Bronchial epithelial cell (primary cell): ENCODE measurements around the gene LILRA5. TPM values are rescaled to one million over a fixed set of nuclear protein-coding genes. Genes with fewer than 3 reads are reported as not detected.
"Not testable (repeated sequence)": the region's sequence is repeated elsewhere in the genome, so short reads cannot be mapped to it uniquely, and the experiment has no call there.

Experiments used
- DNase-seq: peaks from one replicate; pipeline ENCODE4 v3.0.0-alpha.2; 2010; ENCODE audit warnings: low read depth
- FAIRE-seq: peaks from 2 replicates; lab custom pipeline; 2011; peaks lifted over from hg19 to GRCh38; lab: Jason Lieb, UNC
- H3K27me3 ChIP-seq: 2 replicates; pipeline ENCODE4 v1.5.1; 2011; ENCODE audit warnings: low read length; ENCODE audit not compliant: control insufficient read depth, insufficient read depth
- H3K36me3 ChIP-seq: 2 replicates; pipeline ENCODE4 v1.5.1; 2011; ENCODE audit warnings: low read length; ENCODE audit not compliant: control insufficient read depth, insufficient read depth
- H3K4me3 ChIP-seq: 2 replicates; pipeline ENCODE4 v1.5.1; 2011; ENCODE audit warnings: mild to moderate bottlenecking, low read depth, low read length, control low read depth
- CTCF ChIP-seq: IDR thresholded peaks from 2 replicates; pipeline ENCODE4 v1.5.1; 2011; ENCODE audit warnings: mild to moderate bottlenecking, moderate library complexity, low read length, control low read depth, inconsistent platforms; ENCODE audit not compliant: insufficient read depth, severe bottlenecking
- total RNA-seq: library from RNA; depleted of rRNA; stranded (reverse); fragments of >200 nt; gene quantifications from 2 replicates; pipeline ENCODE4 v1.2.1, GENCODE V29; 2014

Gene LILRA5
- total RNA-seq, 1 donor from 2014 or later: not detected

GRCh38 chr19:54297759-54298305 is 15.1 kb downstream of the LILRA5 start:
- TF ChIP-seq CTCF: no peak
- no peak for DNase-seq
- no peak for FAIRE-seq
- no peaks in the 10 kb centered on the region for H3K36me3 ChIP-seq
- no peak overlapping the region for H3K4me3 ChIP-seq
- no peaks in the 10 kb centered on the region for H3K27me3 ChIP-seq

- no peaks in the 10 kb centered on the region for H3K27me3 ChIP-seq
- no peaks in the 10 kb centered on the region for H3K36me3 ChIP-seq
- DNase-seq: no peak
- FAIRE-seq: no peak
- no peak for TF ChIP-seq CTCF
- H3K4me3 ChIP-seq: no peak overlapping the region
Observed at GRCh38 chr19:54294539-54294938, 18.4 kb downstream of the LILRA5 start.

- H3K27me3 ChIP-seq, H3K36me3 ChIP-seq, DNase-seq, H3K4me3 ChIP-seq: not testable (repeated sequence)
- peak; percentile 98 for FAIRE-seq
Observed at GRCh38 chr19:54289160-54289559, 23.8 kb downstream of the LILRA5 start.

GRCh38 chr19:54287456-54287855 is 25.5 kb downstream of the LILRA5 start:
- no peak for TF ChIP-seq CTCF
- DNase-seq (no peak), FAIRE-seq (no peak)
- Histone ChIP-seq H3K27me3 (no peaks in the 10 kb centered on the region), H3K4me3 (no peak overlapping the region), H3K36me3 (no peaks in the 10 kb centered on the region)

- not testable (repeated sequence) for H3K27me3 ChIP-seq, DNase-seq, H3K4me3 ChIP-seq, H3K36me3 ChIP-seq
- peak; percentile 97 for FAIRE-seq
Observed at GRCh38 chr19:54286283-54286682, 26.7 kb downstream of the LILRA5 start.

- DNase-seq, H3K4me3 ChIP-seq, H3K36me3 ChIP-seq, H3K27me3 ChIP-seq: not testable (repeated sequence)
- peak; percentile 94 for FAIRE-seq
Observed at GRCh38 chr19:54285427-54286056, 27.4 kb downstream of the LILRA5 start.

- Histone ChIP-seq H3K4me3 (no peak overlapping the region), H3K27me3 (no peaks in the 10 kb centered on the region), H3K36me3 (no peaks in the 10 kb centered on the region)
- no peak for FAIRE-seq
- DNase-seq: no peak
- TF ChIP-seq CTCF: no peak
Observed at GRCh38 chr19:54282686-54283470, 30.1 kb downstream of the LILRA5 start.

- peak; percentile 47 for FAIRE-seq
- not testable (repeated sequence) for H3K4me3 ChIP-seq, DNase-seq, H3K36me3 ChIP-seq, H3K27me3 ChIP-seq
Observed at GRCh38 chr19:54281729-54282075, 31.3 kb downstream of the LILRA5 start.
